Testis (tissue), 3 donors: Measurements from ENCODE around the gene CGNL1. TPM values are rescaled to one million over a fixed set of nuclear protein-coding genes. Genes with fewer than 3 reads are reported as not detected.

Experiments
- DNase-seq: peaks from one replicate; pipeline ENCODE4 v3.0.0-alpha.2; 2019
- H3K27ac ChIP-seq, 2 donors: fragments of 200-600 bp; sonication (generic); one replicate each; pipeline ENCODE4 v1.5.1; 2019
- H3K27me3 ChIP-seq: fragments of 200-600 bp; sonication (generic); one replicate; pipeline ENCODE4 v1.5.1; 2019
- H3K36me3 ChIP-seq: fragments of 200-600 bp; sonication (generic); one replicate; pipeline ENCODE4 v1.5.1; 2017; ENCODE audit warnings: low read depth; ENCODE audit errors: missing control alignments
- H3K4me1 ChIP-seq: fragments of 200-600 bp; sonication (generic); one replicate; pipeline ENCODE4 v1.5.1; 2019
- H3K4me3 ChIP-seq, 2 donors: fragments of 200-600 bp; sonication (generic); one replicate each; pipeline ENCODE4 v1.5.1; 2017 to 2019
- H3K9me3 ChIP-seq: fragments of 200-600 bp; sonication (generic); one replicate; pipeline ENCODE4 v1.5.1; 2017
- POLR2A ChIP-seq: fragments of 450-650 bp; IDR thresholded peaks from one replicate; pipeline ENCODE4 v1.6.1; 2017; ENCODE audit warnings: antibody characterized with exemption, mild to moderate bottlenecking, moderate library complexity
- WGBS, 2 donors: methylation state at CpG; one replicate each; pipeline ENCODE4 v1.1.5; 2018; 5-methylcytosine and 5-hydroxymethylcytosine counted together
- intact Hi-C: fragments of 100-400 bp; cut with DNase I; formaldehyde crosslinking; loops from one replicate; pipeline ENCODE4 v1.15.1; 2023; ENCODE audit warnings: low total_unique reads
- polyA plus RNA-seq: library from polyadenylated mRNA; stranded (reverse); fragments of 350-450 nt; fragmentation: Illumina TruSeq; extraction: RNeasy Lipid Tissue Mini Kit (QIAGEN cat#74804); gene quantifications from one replicate; pipeline ENCODE4 v1.2.3, GENCODE V29; 2014; ENCODE audit warnings: low read depth, low replicate concordance; ENCODE audit not compliant: insufficient read depth
- total RNA-seq, 2 donors: library from RNA; depleted of rRNA; stranded (reverse); fragments of >200 nt; gene quantifications; one replicate each; pipeline ENCODE4 v1.2.3, GENCODE V29; 2016
- TF ChIP-seq, protein P1 (sequence below), 3 experiments: fragments of 450-650 bp in 2 of 3; fragments of 200-600 bp in 1 of 3; sonication (generic) in 1 of 3; IDR thresholded peaks; one replicate each; pipeline ENCODE4 v1.5.1; 2016 to 2019; ENCODE audit warnings: antibody characterized with exemption in 3 of 3, mild to moderate bottlenecking in 2 of 3, moderate library complexity in 1 of 3

Gene CGNL1
- total and polyA plus RNA-seq, 3 donors from 2014 or later, result 21.0 to 40.2 (median 29.2) TPM

- no peaks in the 10 kb centered on the region for H3K27me3 ChIP-seq
- no peak overlapping the region for H3K4me3 ChIP-seq
- no peak for DNase-seq
- WGBS, 2 donors, result 69 to 74% methylated on average over 6 of the region's 6 CpGs
- no peak overlapping the region for H3K27ac ChIP-seq
- intact Hi-C loops, result no loop called here
- H3K4me1 ChIP-seq, result peaks cover 6% of the 10 kb centered on the region
- H3K36me3 ChIP-seq, result no peaks in the 10 kb centered on the region
- no peak for TF ChIP-seq POLR2A
- TF ChIP-seq, protein P1, sequence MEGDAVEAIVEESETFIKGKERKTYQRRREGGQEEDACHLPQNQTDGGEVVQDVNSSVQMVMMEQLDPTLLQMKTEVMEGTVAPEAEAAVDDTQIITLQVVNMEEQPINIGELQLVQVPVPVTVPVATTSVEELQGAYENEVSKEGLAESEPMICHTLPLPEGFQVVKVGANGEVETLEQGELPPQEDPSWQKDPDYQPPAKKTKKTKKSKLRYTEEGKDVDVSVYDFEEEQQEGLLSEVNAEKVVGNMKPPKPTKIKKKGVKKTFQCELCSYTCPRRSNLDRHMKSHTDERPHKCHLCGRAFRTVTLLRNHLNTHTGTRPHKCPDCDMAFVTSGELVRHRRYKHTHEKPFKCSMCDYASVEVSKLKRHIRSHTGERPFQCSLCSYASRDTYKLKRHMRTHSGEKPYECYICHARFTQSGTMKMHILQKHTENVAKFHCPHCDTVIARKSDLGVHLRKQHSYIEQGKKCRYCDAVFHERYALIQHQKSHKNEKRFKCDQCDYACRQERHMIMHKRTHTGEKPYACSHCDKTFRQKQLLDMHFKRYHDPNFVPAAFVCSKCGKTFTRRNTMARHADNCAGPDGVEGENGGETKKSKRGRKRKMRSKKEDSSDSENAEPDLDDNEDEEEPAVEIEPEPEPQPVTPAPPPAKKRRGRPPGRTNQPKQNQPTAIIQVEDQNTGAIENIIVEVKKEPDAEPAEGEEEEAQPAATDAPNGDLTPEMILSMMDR (IDR thresholded peaks at IDR 0.05), result no peak
- no peaks in the 10 kb centered on the region for H3K9me3 ChIP-seq
These were observed 210.5 kb downstream of the CGNL1 start for GRCh38 chr15:57586661-57587424.

DNA sequence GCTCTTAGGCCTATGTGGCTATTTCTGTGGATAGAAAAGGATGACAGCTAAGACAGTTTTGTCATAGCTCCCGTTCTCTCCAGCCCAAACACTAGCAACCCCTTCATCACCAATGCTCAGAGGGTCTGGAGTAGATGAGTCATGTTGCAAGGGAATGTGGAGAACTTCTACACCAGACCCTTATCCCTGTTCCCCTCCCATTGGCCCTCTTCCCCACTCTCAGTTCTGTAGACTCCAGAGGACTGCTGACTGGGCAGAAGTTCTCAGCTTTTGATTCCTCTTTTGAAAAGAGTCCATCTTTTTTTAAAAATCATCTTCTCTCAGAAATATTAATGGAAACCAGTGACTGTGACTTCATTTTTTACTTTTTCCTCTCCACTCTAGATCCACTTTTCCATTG is 213.0 kb downstream of the CGNL1 start:
- H3K27me3 ChIP-seq, result no peaks in the 10 kb centered on the region
- WGBS, 2 donors, result 55 to 73% methylated on average over 1 of the region's 1 CpG
- H3K4me1 ChIP-seq, result peaks cover 6% of the 10 kb centered on the region
- no peak for DNase-seq
- TF ChIP-seq, protein P1 (IDR thresholded peaks at IDR 0.05), result no peak
- TF ChIP-seq POLR2A, result no peak
- intact Hi-C loops, result no loop called here
- H3K27ac ChIP-seq, result peak overlapping the region; percentile 6 to 13
- no peaks in the 10 kb centered on the region for H3K36me3 ChIP-seq
- H3K9me3 ChIP-seq, result no peaks in the 10 kb centered on the region
- H3K4me3 ChIP-seq, result no peak overlapping the region

- intact Hi-C loops, result no loop called here
- TF ChIP-seq POLR2A, result no peak
- TF ChIP-seq, protein P1 (IDR thresholded peaks at IDR 0.05), result no peak
- Histone ChIP-seq H3K4me1 (peaks cover 6% of the 10 kb centered on the region), H3K9me3 (no peaks in the 10 kb centered on the region), H3K27ac (peak overlapping the region; percentile 0 to 13), H3K36me3 (no peaks in the 10 kb centered on the region), H3K4me3 (no peak overlapping the region), H3K27me3 (no peaks in the 10 kb centered on the region)
- no peak for DNase-seq
- WGBS, 2 donors, result 70 to 73% methylated on average over 2 of the region's 2 CpGs
These were observed 213.4 kb downstream of the CGNL1 start for GRCh38 chr15:57589754-57590153.

DNA sequence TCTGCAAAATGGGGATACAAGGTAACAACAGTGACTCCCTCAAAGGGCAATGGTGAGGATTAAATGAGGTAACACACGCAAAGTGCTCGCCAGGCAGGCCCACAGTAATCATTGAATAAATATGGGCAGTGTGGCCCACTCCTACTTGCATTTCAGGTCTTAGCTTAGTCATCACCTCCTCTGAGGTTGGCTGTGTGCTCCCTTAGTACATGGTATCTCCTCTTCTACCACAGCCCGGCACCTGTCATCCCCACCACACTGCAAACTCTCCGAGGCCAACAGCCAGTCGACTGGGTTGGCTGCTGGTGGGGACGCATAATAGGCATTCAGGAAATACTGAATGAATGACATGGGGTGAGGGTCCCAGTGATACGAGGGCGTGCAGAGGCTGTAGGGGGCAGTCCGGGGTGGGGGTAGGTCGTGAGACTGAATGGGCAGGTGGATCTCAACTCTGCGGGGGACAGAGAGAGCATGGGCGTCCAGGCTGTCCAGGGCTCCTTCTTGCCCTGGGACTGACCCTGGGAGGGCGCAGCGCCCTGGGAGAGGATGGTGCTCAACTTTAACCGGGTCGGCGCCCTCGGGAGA is 215.0 kb downstream of the CGNL1 start:
- peak overlapping the region in 1 of 2 donors; percentile 50 for H3K27ac ChIP-seq
- TF ChIP-seq, protein P1 (IDR thresholded peaks at IDR 0.05), result no peak
- TF ChIP-seq POLR2A, result no peak
- no peaks in the 10 kb centered on the region for H3K36me3 ChIP-seq
- H3K4me1 ChIP-seq, result peaks cover 14% of the 10 kb centered on the region
- intact Hi-C loops, result no loop called here
- H3K9me3 ChIP-seq, result no peaks in the 10 kb centered on the region
- no peaks in the 10 kb centered on the region for H3K27me3 ChIP-seq
- H3K4me3 ChIP-seq, result peak overlapping the region; percentile 56 to 70
- WGBS, 2 donors, result 23 to 36% methylated on average over 13 to 18 of the region's 18 CpGs
- DNase-seq, result no peak
